ENCODE measurements around the gene SLC6A3. TPM values are rescaled to one million over a fixed set of nuclear protein-coding genes. Genes with fewer than 3 reads are reported as not detected.

SLC6A3 gene
- total RNA-seq, 1 donor from 2014 or later = not detected

DNA sequence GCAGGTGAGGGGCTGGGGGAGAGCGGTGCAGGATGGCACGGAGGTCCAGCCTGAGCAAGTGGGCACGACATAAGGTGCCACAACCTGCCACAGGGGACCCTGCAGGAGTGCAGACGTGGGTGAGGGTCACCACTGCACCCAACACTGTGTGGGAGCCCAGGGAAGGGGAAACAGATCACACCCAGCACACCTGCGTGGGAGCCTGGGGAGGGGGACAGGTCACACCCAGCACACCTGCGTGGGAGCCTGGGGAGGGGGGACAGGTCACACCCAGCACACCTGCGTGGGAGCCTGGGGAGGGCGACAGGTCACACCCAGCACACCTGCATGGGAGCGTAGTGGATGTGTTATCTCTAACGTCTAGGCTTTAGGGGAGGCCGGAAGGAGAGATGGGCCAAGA, 53.0 kb downstream of the SLC6A3 start:
- no peak for DNase-seq (ENCODE audit: extremely low read depth, low read depth, low spot score)

DNA sequence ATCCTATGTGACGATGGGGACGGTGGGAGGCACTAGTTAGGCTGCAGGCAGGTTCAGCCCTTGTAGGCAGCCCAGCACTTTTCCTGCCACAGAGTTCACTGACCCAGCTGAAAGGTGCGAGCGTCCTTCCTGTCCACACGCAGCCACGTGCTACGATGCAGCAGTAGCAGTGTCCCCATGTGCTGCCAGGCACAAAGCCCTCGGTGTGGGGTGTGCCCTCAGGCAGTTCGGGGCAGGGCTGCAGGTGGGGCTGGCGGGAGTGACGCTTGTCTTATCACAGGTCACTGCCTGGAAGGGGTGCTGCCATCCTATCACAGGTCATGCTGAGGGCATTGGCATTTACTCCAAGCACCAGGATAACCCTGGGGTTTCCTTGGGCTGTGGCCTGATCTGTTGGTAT, 53.5 kb downstream of the SLC6A3 start:
- no peak for DNase-seq (ENCODE audit: extremely low read depth, low read depth, low spot score)

DNA sequence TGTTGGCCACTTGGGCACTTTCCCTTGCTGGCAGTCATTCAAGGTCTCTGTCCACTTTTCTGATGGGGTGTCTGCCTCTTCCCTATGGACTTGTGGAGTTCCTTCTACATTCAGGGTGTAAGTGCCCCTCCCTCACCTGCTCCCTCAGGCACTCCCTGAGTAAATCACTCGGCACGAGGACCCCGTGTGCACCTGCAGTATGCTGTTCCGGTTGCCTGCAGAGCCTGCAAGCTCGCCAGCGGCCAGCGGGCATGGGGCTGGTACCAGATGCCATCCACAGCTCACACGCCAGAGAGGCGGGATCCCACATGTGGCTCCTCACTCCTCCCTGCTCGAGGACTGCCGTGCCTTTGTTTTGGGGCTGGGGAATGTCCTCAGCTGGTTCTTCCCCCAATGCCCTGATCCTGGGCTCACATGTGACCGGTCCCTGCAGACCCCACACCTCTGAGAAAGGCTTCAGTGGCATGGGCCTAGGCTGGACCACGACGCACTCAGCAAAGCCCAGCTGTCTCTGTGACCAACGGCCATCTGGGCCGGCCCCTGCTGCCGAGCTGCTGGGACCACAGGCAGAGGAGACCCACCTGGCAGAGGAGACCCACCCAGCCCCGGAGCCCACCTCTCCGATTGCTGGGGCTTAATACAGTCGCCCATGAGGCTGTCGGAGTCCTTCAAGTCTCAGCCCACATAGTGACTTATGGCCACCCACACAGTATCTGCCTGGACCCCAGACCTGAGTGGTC, 54.2 kb downstream of the SLC6A3 start:
- DNase-seq (ENCODE audit: extremely low read depth, low read depth, low spot score) = no peak

DNA sequence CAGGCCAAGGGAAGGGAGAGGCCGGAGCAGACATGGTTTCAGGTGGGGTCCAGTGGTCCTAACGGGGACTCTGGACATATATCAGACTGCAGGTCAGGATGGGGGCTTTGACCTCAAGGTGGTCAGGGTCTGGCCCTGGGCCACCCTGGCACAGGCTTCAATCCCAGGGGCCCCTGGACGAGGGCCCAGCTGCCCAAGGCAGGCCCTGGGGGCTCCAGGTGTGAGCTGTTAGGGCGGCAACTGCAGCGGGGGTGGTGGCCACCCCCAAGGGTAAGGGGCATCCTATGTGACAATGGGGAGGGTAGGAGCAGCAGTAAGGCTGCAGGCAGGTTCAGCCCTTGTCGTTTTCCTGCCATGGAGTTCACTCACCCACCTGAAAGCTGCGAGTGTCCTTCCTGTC, 54.9 kb downstream of the SLC6A3 start:
- no peak for DNase-seq (ENCODE audit: extremely low read depth, low read depth, low spot score)

DNA sequence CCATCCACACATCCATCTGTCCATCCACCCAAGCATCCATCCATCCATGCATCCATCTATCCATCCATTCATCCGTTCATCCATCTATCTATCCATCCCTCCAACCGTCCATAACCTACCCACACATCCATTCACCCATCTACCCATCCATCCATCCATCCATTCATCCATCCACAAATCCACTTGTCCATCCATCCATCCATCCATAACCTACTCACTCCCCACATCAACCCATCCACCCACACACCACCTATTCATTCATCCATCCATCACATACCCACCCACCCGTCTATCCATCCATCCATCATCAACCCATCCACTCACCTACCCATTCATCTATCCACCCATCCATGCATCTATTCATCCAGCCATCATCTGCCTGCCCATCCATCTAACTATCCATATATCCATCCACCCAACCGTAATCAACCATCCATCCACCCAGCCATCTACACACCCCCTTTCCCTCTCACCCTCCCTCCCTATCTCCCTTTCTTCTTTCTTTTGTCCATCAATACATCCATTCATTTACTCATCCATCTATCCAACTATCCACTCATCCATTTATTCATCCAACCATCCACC, 56.8 kb downstream of the SLC6A3 start:
- DNase-seq (ENCODE audit: extremely low read depth, low read depth, low spot score) = no peak

DNA sequence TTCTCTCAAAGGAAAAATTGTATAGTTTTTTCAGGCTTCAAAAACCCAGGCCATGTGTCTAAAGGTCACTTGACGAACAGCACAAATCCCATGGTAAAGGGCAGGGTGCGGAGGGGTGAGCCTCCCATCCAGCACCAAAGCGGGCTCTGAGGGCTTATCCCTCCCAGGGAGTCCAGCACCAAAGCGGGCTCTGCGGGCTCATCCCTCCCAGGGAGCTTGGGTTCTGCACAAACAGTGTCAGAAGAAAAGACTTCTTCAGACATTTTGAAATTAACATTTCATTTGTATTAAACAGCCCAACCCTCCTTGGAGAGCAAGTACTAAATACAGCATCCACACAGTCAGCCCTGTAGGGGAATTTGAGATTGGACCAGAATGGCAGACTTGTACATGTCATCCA, 57.4 kb downstream of the SLC6A3 start:
- DNase-seq (ENCODE audit: extremely low read depth, low read depth, low spot score) = no peak

DNA sequence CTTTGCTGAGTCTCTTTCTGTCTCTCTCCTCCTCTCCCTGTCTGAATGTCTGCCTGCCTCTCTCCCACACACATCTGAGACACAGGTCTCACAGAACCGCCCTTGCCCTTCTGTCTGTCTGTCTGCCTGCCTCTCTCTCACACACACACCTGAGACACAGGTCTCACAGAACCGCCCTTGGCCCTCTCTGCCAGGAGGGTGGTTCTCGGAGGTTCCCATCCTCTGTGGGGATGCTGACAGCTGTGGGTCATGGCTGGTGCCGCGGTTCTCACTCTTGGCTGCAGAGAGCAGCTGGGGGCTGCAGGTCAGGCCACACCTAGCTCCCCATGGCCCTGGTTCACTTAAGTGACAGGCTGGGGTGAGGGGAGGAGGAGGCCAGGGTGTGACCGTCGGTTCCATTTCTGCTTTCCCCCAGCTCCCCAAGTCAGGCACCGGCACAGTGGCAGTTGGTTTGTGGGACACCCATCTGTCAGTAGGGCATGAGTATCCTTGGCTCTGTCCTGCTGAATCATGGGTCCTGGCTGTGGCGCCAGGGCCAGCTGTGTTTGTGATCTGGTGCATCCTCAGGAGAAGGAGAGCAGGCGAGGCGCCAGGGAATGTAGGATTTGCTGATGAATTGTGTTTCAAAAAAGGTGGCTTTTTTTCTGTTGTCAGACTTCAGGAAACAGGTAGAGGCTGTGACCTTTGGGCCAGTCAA, 58.0 kb downstream of the SLC6A3 start:
- no peak for DNase-seq (ENCODE audit: extremely low read depth, low read depth, low spot score)

DNA sequence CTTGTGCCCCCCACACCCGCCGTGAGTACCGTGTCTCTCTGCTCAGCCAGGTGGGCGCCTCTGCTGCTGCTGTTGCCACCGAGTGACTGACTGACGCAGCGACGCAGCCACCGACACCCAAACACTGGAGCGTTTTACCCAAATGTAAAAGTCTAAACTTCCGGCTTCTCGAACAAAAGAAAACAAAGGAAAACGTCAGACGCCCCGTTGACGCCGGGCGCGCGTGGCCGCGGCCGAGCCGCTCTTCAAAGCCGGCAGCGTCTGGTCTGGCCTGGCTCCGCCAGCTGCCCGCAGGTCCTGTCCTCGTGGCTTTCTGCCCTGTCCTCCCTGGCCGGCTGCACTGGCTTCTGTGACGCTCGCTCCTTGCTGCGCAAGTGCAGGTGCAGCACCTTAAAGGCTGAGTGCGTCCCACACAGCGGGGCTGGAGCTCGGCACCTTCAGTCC, 58.9 kb downstream of the SLC6A3 start:
- no peak for DNase-seq (ENCODE audit: extremely low read depth, low read depth, low spot score)

DNA sequence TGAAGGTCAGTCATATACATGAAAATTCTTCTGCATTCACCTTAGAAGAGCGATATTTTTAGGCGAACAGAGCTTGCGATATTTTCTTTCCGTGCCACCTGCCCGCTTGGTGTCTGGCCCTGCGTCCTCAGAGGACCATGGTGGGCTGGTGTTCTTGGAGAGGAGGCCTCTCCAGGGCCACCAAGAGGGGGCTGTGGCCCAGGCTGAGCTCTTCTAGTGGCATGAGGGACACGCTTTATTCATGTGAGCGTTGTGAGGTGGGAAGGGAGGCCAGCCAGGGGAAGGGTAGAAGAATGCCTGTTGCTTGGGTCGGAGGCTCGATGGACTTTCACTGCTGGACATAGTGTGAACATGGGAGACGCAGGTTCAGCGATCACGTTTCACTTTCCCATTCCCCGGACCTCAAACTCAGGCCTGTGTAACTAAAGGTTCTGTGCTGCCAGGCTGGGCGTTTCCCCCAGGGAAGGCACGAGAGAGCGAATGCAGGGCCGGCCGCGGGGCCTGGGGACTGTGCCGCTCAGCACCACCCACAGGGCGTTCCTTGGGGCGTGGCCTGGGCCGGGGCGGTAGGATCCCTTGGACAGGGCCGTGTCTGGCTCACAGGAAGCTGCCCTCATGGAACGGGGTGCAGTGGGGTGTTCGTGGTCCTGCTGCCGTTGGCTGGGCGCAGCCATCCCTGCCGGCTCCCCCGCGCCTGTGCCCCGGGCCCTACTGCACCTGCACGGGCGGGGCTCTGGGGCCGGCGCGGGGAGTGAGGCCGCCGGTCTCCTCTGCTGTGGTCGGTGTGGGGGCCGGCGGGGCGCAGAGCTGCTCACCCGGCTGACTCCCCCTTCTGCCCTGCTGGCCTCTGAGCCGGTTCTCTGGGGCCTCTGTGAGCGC, 59.6 kb downstream of the SLC6A3 start:
- DNase-seq (ENCODE audit: extremely low read depth, low read depth, low spot score) = no peak

DNA sequence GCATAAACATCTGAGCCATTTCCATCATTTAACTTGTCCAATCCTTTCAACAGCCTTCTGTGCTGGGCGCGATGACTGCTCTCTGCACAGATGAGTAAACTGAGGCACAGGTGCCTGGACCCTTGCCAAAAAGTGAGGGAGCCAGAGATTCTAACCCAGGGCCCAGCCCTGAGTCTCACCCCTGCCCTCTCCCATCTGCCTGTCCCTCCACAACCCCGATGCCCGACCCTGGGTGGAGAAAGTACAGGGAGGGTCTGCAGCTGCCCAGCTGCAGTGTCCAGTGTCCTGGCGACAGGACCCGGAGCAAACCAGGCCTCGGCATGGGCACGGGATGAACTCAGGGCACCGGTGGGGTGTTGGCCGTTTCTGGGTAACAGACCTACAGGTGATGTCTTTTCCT, 60.7 kb downstream of the SLC6A3 start:
- no peak for DNase-seq (ENCODE audit: extremely low read depth, low read depth, low spot score)

DNA sequence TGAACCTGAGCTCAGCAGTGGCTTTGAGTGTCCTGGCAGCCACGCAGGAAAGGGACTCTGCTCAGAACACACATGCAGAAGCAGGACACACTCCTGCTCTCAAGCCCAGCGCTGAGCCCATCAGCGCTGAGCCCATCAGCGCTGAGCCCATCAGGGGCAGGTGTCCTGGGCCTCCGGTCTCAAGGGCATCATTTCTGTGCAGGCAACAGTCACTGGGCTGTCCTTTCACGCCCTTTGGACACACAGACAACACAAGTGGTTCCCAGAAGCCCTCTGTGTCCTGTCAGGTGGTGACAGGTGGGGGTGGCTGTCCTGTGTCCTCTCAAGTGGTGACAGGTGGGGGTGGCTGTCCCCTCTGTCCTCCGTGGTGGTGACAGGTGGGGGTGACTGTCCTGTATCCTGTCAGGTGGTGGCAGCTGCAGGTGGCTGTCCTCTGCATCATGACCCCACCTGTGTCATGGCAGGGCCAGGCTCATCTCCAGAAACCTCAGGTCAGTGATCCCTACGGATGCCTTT, 61.3 kb downstream of the SLC6A3 start:
- DNase-seq (ENCODE audit: extremely low read depth, low read depth, low spot score) = no peak

DNA sequence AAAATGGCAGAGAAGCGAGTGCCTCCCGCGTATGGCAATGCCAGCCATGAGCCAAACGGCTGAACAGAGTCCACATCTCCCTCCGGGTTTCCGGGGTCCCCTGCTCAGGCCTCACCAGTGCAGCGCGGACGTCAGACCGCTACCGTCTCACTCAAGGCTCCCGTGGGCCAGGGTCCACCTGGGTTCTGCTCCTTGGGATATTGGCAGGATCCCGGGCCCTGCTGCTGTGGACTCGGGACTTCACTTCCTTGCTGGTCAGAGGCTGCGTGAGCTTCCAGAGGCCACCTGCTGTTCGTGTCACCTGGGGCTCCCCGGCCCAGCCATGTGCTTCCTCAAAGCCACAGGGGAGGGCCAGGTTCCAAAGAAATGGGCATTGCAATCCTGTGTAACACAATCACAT, 61.9 kb downstream of the SLC6A3 start:
- no peak for DNase-seq (ENCODE audit: extremely low read depth, low read depth, low spot score)

DNA sequence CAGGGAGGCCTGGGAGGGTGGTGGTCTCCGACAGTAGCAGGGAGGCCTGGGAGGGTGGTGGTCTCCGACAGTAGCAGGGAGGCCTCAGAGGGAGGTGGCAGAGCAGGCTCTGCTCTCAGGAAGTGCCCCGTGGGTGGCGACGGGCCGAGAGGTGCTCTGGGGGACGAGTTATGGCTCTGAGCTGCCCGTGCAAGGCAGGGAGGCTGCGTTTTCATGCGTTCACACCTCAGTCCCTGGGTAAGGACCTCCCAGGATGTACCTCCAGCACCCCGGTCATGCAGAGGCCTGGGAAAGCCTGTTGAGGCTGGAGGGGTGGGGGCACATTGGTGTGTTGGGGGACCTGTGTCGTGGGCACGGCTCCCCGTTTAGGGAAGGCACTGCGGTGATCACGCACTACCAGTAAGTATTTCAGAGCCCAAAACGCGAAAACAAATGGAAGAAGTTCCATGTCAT, 63.0 kb downstream of the SLC6A3 start:
- no peak for DNase-seq (ENCODE audit: extremely low read depth, low read depth, low spot score)

DNA sequence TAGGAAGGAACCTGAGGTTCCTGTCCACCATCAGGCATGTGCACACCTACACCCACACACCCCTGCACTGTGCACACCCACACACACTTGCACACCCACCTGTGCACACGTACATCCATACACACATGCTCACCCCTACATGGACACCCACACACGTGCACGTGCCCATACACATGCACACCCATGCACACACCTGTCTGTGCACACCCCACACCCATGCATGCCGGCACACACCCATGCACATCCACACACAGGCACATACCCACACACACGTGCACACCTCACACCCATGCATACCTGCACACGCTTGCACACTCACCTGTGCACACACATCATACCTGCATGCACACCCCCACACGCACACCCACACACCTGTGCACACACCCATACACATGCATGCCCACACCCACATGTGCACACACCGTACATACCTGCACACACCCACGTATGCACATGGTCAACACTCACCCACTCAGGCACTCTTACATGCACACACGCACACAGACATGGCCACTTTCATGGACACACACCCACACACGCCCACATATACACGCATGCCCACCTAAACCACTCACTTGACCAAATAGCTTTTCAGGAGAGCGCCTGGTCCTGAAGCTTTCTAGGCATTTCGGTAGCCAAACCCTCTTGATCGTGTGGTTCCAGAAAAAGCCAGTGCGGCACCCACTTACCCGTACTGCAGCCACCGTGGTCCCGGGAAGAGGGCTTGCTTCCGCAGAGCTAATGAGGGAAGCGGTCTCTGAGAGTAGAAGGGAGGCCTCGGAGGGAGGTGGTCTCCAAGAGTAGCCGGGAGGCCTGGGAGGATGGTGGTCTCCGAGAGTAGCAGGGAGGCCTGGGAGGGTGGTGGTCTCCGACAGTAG, 63.6 kb downstream of the SLC6A3 start:
- DNase-seq (ENCODE audit: extremely low read depth, low read depth, low spot score) = no peak

DNA sequence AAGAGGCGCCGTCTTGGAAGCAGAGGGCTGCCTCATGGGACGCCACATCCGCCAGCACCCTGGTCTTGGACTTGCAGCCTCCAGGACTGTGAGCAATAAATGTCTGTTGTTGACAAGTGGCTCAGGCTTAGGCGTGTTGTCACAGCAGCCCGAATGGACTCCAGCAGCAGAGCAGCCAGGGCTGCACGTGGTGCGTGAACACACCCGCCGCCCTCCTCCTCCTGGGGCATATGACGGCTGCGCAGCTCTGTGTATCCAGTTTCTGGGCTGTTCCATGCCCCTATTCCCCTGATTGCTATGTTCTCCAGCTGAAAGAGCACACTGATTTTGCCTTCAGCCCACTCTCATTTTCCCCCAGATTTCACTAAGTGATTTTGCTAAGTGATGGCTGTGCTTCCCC, 64.3 kb downstream of the SLC6A3 start:
- no peak for DNase-seq (ENCODE audit: extremely low read depth, low read depth, low spot score)

DNA sequence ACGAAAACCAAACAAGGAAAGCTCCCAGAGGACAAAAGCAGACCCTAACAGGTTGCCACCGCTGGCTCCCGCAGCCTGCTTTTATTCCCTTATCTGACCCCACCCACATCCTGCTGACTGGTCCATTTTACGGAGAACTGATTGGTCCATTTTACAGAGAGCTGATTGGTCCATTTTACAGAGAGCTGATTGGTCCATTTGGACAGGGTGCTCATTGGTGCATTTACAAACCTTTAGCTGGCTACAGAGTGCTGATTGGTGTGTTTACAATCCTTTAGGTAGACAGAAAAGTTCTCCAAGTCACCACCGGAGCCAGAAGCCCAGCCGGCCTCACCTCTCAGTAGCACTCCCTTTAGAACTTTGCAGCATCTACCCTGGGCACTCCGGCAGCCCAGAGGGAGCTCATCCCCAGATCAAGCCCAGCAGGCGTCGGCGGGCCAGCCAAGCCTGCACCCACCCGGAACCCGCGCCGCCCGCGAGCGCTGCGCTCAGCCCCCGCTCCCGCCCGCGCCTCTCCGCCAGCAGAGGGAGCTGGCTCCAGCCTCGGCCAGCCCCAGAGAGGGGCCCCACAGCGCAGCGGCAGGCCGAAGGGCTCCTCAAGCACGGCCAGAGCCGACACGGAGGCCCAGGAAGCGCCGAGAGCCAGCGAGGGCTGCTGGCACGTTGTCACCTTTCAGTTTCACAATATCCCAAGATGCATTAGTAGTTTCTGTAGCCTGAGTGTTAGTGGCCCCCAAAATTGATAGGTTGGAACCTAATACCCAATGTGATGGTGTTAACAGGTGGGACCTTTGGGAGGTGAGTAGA, 65.0 kb downstream of the SLC6A3 start:
- no peak for DNase-seq (ENCODE audit: extremely low read depth, low read depth, low spot score)

DNA sequence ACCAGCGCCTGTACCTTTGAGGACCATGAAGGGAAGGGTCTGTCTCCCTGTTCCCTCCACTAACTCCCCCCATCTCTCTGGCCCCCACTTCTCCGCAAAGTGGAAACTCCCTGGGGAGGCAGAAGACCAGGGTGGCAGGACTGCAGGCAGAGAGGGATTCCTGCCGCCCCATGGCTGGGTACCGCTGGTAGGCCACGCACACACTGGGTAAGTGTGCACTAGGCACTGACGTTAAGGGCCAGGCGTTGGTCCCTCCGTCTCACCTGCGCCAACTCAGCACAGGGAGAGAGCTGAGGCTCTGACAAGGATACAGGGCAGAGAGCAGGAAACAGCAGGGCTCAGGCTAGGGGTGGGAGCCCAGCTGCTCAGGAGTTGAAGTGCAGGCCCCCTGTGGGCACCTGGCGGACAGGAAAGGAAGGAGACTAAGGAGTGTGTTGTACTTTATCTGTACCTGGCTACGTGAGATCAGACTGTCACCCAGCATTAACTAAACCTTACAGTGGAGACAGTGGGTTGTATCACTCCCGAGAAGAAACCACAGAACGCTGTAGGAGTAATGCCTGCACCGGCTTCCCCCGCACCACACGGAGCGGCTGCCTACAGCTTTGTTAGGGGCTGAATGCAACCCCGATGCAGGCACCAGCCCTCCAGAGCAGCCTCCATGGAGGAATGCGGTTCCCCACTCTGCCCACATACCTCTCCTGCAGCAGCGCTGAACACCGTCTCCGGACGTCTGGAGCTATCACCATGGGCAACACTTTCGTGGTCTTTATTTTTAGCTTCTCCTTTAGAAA, 66.2 kb downstream of the SLC6A3 start:
- no peak for DNase-seq (ENCODE audit: extremely low read depth, low read depth, low spot score)

DNA sequence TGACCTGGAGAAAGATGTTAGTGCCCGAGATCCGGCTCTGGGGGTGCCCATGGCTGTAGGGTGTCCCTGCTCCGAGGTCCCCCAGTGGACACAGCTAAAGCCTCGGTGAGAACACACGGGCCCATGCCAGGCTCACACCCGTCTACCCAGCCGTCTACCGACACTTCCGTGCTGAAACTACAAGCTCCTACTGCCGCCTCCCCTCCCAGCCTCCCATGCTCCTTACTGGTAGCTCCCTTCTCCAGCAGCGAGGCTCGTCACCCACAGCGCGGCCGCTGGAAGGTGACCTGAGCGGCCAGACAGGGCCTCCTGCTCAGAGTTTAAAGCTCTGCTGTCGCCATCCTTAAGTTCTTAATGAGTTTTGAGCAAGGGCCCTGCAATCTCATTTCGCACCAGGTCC, 67.1 kb downstream of the SLC6A3 start:
- no peak for DNase-seq (ENCODE audit: extremely low read depth, low read depth, low spot score)
